SU-DHL-6 (cell line): ENCODE data around the gene EPAS1.

Source experiments
- EZH2phosphoT487 ChIP-seq: fragments of 200-600 bp; sonication (generic), shearing (Covaris generic); conservative IDR thresholded peaks from 2 replicates; pipeline ENCODE4 v1.6.1; 2018; ENCODE audit warnings: mild to moderate bottlenecking, antibody characterized with exemption, low read length, moderate library complexity, mixed read lengths
- TF ChIP-seq, protein P1 (sequence below): fragments of 200-600 bp; sonication (generic); IDR thresholded peaks from one replicate; pipeline ENCODE4 v1.5.1; 2017; ENCODE audit warnings: antibody characterized with exemption, mild to moderate bottlenecking, low read length, moderate library complexity; ENCODE audit not compliant: insufficient read depth, poor library complexity, severe bottlenecking

DNA sequence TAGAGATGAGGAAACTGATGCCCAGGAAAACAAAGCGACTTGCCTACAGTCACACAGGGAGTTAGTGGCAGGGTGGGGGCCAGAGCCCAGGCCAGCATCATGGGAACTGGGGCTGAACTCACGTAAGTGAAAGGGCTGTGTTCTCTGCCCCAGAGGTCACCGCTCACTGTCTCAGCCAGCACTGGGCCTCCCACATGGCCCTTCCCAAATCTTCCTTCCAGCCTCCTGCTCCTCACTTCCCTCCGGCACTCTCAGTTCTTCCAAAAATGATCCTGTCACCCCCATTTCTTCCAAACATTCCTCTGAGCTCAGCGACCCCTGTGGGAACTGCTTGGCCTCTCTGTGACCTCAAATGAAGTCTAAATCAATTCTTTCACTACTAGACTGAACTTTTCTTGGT, 91.7 kb downstream of the EPAS1 start:
- TF ChIP-seq, protein P1, sequence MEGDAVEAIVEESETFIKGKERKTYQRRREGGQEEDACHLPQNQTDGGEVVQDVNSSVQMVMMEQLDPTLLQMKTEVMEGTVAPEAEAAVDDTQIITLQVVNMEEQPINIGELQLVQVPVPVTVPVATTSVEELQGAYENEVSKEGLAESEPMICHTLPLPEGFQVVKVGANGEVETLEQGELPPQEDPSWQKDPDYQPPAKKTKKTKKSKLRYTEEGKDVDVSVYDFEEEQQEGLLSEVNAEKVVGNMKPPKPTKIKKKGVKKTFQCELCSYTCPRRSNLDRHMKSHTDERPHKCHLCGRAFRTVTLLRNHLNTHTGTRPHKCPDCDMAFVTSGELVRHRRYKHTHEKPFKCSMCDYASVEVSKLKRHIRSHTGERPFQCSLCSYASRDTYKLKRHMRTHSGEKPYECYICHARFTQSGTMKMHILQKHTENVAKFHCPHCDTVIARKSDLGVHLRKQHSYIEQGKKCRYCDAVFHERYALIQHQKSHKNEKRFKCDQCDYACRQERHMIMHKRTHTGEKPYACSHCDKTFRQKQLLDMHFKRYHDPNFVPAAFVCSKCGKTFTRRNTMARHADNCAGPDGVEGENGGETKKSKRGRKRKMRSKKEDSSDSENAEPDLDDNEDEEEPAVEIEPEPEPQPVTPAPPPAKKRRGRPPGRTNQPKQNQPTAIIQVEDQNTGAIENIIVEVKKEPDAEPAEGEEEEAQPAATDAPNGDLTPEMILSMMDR, result no peak
- TF ChIP-seq EZH2phosphoT487, result no peak
